Activated CD4-positive, CD25-positive, alpha-beta regulatory T cell treated with anti-CD3 and anti-CD28 coated beads, Interleukin-2, amount 50 U/mL, for 72 hours (primary cell): ENCODE results near the gene RAB40B.

Experiments used
- DNase-seq: peaks from one replicate; pipeline ENCODE4 v3.0.0; 2021

Gene RAB40B

DNA sequence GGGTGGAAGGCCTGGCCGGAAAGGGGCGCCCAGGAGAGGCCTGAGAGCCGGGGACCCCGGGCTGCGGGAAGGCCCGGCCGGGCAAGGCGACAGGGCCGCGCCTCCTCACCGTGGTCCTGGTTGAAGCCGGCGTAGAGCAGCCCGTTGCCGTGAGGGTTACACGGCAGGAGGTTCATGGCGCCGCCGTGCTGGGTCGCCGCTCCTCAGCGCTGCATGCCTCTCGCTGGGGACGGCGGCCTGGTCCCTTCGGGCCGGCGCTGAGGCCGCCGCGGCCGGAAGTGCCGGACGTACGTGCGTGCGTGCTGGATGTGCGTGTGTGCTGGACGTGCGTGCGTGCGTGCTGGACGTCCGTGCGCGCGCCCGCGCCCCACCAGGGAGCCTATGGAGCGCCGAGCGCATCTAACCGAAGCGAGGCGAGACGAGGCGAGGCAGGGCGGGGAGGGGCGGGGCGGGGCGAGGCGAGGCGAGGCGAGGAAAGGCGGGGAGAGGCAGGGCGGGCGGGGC, 50.3 kb downstream of the RAB40B start, which contains the start of gene WDR45B:
Gene WDR45B, minus strand, starts transcription at position 280 of the 504 bp plus-strand sequence. Its CDS starts 104 bp downstream, at position 176.
- DNase-seq, result peak; percentile 88

DNA sequence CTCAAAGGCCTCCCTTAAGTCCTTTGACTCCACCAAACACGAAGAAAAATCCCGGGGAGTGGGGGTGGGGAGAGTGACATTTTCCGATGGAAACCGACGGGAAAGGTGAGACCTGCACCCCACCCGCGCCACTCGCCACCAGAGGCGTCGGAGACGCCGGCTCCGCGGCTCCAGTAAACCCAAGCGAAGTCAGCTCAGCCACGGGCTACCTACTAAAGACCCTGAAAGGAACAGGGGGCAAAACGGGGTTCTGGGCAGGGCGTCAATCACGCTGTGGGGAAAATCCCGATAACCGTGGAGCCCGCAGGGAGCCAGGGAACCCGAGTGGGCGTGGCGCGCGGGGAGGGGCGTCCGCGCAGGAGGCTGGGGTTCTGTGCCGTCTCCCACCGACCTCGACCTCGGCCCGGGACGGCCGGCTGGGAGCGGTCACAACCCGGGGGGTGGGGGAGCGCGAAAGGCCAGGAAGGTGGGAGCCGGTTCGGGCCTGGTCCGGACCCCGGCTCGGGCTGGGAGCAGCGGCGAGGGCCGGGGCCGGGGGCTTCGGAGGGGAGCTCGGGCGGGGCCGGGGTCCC, 50.8 kb downstream of the RAB40B start:
- peak; percentile 67 for DNase-seq

DNA sequence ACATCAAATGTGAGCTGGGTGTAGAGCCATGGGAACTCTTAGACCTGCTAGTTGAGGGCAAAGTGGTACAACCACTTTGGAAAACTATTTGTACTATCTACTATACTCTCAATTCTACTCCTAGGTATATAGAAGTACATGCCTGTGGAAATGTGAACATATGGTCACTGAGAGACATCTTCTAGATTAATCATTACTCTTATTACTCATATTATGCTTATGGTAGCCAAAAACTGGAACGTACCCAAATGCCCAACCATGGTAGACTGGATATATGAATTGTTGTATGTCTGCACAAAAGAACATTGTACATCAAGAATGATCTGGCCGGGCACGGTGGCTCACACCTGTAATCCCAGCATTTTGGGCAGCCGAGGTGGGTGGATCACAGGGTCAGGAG, 53.0 kb downstream of the RAB40B start:
- no peak for DNase-seq

DNA sequence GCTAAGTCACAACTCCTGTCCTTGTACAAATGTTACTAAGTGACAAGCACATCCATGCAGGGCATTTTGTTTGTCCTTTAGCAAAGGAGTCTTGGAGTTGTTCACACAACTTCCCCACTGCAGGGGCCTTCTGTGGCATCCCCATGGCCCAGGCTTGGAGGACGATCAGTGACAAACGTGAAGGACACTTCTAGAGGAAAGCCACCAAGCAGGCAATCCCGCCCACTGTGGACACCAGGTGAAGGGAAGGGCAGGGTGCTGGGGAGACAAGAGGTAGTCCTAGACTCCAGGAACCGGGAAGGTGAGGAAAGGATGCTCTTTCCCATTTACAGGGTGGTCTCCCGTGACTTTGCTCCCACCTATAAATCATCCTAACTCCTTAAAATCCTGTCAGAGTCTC, 54.4 kb downstream of the RAB40B start:
- no peak for DNase-seq

DNA sequence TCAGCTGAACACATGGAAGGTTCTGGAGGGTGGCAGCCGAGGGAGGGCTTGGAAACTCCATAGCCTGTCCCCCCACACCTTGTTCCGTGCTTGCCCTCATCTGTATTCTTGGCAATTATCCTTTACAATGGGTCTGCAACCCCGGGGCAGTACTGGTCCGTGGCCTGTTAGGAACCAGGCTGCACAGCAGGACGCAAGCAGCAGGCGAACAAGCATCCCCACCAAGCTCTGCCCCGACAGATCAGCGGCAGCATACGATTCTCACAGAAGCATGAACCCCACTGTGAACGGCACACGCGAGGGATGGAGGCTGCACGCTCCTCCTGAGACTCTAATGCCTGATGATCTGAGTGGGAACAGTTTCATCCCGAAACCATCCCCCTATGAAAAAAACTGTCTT, 56.5 kb downstream of the RAB40B start:
- no peak for DNase-seq

DNA sequence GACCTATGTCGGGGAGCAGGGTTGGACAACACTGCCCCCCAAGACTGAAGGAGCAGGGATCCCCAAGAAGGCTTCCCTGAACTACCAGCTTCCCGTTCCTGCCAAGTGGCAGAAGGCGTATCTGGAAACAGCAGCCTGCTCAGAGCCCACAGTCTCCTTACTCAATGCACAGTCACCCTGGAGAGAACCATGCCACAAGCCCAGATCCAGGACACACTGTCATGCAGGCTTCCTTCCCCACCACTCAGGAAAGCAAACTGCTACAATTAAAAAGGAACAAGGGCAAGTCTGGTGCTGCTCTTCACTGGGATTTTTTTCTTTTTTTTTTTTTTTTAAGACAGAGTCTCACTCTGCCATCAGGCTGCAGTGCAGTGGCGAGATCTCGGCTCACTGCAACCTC, 58.5 kb downstream of the RAB40B start:
- no peak for DNase-seq

DNA sequence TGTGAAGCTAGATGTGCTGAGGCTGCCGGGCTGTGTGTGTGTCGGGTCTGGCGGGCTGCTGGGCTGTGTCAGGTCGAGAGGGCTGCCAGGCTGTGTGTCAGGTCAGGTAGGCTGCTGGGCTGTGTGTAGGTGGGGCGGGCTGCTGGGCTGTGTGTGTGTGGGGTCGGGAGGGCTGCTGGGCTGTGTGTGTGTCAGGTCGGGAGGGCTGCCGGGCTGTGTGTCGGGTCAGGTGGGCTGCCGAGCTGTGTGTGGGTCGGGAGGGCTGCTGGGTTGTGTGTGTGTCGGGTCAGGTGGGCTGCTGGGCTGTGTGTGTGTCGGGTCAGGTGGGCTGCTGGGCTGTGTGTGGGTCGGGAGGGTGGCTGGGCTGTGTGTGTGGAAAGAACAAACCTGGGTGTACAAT, 58.9 kb downstream of the RAB40B start:
- DNase-seq, result no peak

DNA sequence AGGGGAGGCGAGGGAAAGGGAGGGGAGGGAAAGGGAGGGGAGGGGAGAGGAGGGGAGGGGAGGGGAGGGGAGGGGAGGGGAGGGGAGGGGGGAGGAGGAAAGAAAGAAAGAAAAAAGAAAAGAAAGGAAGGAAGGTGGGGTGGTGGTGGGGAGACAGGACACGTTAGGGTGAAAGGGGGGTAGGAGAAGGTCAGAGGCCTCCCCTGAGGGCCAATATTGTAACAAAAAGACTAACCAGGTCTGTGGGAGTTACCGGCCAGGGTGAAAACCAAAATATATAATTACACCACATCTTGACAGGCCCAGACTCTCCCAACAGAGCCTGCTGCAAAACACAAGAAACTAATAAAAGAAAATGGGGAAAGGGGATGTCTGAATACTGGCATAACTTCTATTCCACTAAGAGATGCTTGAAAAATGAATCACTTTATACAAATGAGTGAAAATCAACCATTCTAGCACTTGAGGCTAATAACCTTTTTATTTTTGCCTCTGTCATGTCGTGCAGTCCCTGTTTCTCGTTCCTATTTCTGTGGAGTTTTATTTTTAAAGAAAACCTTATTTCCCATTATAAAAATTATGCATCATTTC, 60.2 kb downstream of the RAB40B start:
- no peak for DNase-seq

DNA sequence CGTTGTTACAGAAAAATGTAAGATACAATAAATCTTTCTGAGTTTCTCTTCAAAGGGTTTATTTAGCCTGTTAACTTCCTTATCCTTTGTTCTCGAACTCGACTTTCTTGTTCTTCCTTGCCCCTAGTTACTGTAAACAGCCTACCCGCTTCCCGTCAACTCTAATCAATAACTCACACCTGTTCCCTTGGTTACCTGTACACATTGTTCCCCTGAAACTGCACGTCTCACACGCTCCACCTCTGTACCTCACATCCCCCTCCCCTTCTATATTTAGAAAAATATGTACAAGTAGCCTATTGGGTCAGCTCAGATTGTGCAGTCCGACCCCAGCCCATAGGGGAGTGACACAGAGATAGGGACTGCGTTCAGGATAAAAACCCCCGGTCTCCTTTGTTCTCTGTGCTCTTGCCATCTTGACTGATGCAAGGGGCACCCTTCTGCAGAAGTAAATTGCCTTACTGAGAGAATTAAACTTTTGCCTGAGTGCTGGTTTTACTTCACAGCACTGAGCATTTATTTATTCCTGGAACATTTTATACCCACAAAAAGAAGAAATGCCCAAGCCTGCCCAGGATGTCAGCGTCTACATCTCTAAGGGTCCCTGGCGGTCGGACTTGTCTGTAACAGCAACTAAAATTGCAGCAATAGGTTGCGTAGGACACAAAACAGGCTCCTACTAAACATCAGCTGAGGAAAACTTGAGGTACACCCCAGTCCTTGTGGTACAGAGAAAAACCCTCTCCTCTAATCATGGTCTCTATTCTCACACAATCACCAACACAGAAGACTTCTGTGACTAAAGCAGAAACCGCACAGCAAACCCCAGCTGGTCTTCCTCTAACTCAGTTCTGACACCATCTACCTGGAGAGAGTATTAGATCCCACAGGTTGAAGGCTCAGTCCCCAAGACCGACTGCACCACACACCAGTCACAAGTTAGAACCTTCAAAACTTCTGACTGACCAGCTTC, 61.6 kb downstream of the RAB40B start:
- DNase-seq, result no peak

DNA sequence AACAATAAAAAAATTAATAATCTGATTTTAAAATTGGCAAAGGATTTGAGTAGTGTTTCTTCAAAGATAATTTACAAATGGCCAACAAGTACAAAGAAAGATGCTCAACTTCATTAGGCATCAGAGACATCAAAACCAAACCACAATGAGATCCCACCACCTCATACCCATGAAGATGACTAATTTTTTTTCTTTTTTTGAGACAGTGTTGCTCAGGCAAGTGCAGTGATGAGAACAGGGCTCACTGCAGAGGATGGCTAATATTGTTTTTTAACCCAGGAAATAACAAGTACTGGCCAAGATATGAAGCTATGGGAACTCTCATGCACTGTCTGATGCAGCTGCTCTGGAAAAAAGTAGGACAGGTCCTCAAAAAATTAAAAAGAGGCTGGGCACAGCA, 65.2 kb downstream of the RAB40B start:
- DNase-seq, result no peak

DNA sequence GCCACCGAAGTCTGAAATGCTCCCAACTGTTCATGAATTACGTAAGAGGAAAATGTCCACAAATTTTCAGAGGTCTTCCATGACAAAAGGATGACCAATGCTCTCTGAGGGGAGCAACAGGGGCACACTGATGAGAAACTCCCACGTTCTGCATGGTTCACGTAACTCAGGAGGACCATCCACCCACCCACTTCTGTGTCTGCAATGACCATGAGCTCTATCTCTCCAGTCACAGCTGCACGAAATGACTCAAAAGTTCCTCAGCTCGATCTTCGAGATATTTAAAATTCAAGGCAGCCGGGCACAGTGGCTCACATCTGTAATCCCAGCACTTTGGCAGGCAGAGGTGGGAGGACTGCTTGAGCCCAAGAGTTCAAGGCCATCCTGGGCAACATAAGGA, 66.0 kb downstream of the RAB40B start:
- no peak for DNase-seq

DNA sequence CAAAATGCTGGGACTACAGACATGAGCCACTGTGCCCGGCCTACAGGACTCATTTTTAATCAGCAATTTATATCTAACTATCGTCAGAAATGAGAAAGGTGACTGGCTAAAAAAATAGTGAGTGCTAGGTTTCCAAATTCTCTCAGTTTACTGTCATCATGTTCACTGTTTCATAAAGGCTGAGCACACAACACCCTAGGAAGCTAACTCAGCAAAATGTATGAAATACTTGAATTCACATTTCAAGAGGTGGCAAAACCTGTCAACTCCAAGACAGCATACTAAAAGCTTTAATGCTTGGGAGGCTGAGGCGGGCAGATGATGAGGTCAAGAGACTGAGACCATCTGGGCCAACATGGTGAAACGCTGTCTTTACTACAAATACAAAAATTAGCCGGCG, 67.0 kb downstream of the RAB40B start:
- no peak for DNase-seq

DNA sequence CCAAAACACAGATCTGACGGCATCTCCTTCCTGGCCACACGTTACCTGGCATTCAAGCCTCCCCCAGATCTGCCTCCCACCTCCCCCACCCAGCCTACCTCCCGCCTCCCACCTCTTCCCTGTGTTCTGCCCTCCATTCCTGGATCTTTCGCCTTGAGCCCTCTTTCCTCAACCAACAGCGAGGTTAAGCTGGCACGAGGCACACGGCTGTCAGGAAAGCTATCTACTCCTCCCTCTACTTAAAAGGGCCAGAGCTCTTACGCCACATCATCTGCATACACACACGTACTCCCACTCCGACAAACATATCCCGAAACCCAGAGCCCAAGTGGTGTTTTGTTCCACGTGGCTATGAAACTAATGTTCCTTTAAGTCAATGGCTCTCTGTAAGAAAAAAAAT, 68.3 kb downstream of the RAB40B start:
- no peak for DNase-seq

DNA sequence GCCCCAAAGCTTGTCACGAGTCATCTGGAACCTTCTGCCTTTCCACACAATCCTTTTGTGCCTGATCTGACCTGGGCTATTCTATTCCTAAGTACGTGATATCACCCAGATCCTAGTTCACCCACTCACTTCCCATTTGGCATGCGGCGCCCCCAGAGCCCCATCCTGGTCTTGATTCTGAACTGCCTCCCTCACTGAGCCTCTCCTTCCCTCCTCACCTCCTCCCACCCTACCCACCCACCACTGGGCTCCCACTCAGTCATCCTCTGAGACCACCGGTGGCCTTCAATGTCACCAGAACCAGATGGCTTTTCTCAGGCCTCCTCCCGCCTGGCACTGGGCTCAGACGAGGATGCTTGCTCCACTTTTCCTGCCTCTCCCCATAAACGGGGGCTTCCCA, 68.8 kb downstream of the RAB40B start:
- no peak for DNase-seq

DNA sequence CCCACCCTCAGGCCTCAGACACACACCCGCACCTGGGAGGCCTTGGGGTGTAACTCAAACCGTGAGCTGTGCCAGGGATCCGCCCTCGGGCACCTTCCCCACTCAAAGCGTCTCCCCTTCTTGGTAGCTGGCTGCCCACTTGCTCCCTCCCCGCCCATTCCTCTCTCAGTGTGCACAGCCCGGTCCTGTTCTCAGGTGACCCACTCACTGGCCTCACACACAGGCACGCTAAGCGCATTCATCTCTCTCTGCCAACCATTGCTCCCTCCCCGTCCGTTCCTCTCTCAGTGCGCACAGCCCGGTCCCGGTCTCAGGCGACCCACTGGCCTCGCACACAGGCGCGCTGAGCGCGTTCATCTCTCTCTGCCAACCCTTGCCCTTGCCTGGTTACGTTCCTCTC, 71.1 kb downstream of the RAB40B start:
- DNase-seq, result no peak

DNA sequence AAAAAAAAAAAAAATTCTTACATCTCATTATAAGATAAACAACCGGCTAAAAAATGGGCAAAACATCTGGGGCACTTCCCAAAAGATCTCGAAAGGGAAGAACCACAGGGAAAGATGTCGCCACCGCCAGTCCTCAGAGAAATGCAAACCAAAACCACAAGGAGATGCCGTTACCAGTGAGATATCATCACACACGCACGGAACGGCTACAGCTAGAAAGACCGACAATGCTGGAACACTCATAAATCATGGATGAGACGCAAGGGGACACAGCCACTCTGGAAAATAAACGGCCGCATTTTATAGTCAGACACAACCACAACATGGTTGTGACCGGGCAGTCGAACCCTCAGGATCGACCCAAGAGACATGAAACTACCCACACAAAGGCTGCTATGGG, 74.8 kb downstream of the RAB40B start:
- no peak for DNase-seq

DNA sequence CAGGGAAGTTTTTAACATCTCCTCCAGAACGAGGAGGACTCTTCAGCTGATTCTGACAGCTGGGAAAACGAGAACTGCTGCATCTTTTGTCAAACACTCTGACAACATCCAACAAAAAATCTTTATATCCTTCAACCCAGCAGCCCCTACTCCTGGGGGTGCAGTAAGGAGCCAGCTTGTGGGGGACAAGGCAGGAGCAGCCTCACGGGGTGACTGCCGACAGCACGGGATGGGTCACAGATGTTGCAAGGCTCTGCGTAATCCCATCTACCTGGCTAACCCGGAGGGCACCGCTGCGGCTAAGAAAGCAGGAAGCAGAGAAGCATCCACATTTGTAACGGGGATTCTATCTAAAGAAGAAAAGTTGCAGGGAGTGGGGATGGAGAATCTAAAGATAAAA, 78.9 kb downstream of the RAB40B start:
- DNase-seq, result no peak

DNA sequence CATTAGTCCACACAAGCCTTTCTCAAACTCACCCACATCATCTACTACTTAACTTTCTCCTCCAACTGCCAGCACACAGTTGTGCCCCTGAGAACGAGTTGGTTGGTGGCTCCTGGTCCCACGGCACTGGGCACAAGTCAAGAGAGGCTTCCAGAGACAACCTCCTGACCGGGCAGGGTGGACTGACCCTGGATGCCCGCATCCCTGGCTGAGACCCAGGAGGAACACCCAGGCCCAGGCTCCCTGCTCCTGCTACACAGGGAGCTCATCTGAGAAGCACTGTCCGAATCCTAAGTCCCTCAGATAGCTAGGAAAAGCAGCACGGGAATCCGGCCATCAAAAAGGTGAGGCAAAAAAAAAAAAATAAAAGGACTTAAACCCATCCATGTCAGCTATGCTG, 79.3 kb downstream of the RAB40B start:
- no peak for DNase-seq

DNA sequence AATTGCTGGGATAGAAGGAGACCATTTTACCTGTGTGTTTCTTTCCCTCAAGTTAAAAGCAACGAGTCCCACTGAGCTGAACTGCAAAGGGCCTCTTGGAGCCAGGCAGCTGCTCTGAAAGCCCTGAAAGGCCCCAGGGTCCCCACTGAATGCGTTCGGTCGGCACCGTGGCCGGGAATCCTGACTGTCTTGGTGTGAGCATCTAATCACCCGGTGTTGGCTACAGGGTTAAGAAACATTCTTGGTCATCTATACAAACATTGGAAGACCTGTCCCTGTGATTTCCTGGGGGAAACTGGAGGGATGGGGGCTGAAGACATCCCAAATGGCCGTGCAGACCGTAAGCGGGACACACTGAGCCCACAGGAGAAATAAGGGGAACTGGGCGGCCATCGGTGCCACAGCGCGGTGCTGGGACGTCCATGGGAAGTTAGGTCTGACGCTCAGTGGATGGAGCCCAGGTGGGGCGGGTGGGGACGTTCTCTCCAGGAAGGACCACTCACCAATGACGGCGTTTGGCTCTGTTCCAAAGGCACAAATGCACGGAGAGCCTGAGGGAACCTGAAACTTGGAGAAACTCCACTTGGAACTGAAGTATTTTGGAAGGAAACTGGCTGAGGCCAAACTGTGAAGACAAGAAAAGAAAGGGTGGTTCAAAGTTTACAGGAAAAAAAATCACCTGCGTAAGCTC, 82.3 kb downstream of the RAB40B start:
- no peak for DNase-seq

DNA sequence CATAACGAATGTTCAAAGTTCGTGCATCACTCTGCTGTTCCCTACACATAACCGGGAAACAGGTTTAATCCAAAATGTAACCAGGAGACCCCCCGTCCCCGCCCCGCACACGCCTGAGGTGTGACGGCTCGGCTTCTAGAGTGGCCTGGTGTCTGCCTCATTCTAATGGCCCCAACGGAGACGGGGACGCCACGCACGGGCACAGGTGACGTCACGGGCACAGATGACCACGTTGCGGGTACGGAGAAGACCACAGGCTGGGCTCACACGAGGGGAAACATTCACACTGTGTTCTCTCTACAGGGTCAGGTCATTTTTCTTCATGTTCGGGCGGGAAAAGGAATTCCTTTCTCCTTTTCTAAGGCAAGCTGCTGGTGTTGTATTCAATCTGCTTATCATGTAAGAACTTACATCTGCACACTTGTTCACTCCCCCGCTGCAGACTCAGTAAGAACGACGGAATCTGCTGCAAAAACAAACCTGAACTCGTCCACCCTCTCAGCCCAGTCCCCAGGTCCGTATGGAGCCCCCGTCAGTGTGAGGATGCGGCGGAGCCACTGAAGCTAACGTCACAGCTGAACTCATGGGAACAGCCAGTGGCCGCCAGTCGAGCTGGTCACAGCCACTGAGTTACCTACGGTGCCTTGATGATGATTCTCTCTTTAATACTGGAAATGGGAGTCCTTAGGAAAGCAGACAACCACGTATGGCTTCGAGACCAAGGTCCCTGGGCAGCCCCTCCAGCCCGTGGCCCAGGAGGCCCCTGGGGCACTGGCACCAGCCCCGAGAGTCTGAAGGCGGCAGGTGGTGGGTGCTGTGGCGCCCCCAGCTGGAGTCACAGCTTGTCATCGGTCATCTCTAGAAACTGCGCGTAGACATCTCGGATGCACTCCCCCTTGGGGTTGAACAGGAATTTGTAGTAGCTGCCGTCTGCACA, 83.1 kb downstream of the RAB40B start:
- no peak for DNase-seq

DNA sequence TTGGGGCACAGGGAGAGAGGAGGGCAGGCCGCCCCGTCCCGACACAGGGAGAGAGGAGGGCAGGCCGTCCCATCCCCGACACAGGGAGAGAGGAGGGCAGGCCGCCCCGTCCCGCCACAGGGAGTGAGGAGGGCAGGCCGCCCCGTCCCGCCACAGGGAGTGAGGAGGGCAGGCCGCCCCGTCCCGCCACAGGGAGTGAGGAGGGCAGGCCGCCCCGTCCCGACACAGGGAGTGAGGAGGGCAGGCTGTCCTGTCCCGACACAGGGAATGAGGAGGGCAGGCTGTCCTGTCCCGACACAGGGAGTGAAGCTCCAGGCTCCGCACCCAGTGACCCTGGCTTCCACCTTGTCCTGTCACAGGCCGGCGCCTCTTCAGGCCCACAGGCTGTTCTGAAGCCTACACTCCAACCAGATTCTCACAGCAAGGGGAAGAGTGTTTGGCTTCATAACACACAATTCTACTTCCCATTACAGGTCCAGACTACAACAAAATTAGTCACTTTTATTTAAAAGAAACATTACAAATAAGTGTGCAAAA, 84.3 kb downstream of the RAB40B start:
- no peak for DNase-seq
